Measurements from ENCODE around the gene TBRG4. TPM values are rescaled to one million over a fixed set of nuclear protein-coding genes. Genes with fewer than 3 reads are reported as not detected.

TBRG4 gene
- total and polyA plus RNA-seq, 2 donors (not counting 3 experiments of a cell fraction or from before 2014, with no cell fraction given) = 43.7 to 56.7 TPM

- H4K20me1 ChIP-seq (replicated peaks; ENCODE audit: control insufficient read depth, extremely low read depth, insufficient read depth, low read length) = no peaks in the 10 kb centered on the region
- dilution Hi-C loops (cut with MboI; ENCODE audit: extremely low pct_ligation_motif_present, low sequenced_read_pairs) = no loop called here
- H3K9me3 ChIP-seq (replicated peaks; ENCODE audit: control insufficient read depth, insufficient read depth, low read length) = no peaks in the 10 kb centered on the region
- no peak overlapping the region for H3K9ac ChIP-seq (replicated peaks; ENCODE audit: extremely low read depth, insufficient read depth, low read length)
- H3K79me2 ChIP-seq (ENCODE audit: control insufficient read depth, insufficient read depth, low read length) = no peaks in the 10 kb centered on the region
- no peak overlapping the region for H3K27ac ChIP-seq (ENCODE audit: insufficient read depth, low read depth, low read length)
- no peaks in the 10 kb centered on the region for H3K36me3 ChIP-seq (ENCODE audit: control insufficient read depth in 2 of 2, extremely low read depth in 1 of 2, insufficient read depth in 2 of 2, low read length in 2 of 2)
- H3K4me2 ChIP-seq (ENCODE audit: insufficient read depth, low read length) = no peak overlapping the region
- no peaks in the 10 kb centered on the region for H3K4me1 ChIP-seq (ENCODE audit: control insufficient read depth, extremely low read depth, insufficient read depth, low read length)
- H3K4me3 ChIP-seq (replicated peaks in 1 of 3; ENCODE audit: insufficient read depth in 1 of 3, low read depth in 1 of 3, low read length in 3 of 3) = no peak overlapping the region
- intact Hi-C loops (cut with micrococcal nuclease) = no loop called here
- ChIA-PET CTCF (interaction anchor here (1.4 kb wide), 1 partner anchor 8 kb away, joined by 3 read pairs; no protein-coding TSS in a partner anchor), POLR2A (no interaction called here)
- TF ChIP-seq EZH2 (IDR thresholded peaks at IDR 0.05; ENCODE audit: borderline replicate concordance, low read depth, low read length, severe bottlenecking) (no peak), POLR2AphosphoS5 (IDR thresholded peaks at IDR 0.05; ENCODE audit: insufficient read depth, low read depth, low read length) (no peak), CTCF (IDR thresholded peaks at IDR 0.05; ENCODE audit: extremely low read depth in 1 of 2, insufficient read depth in 1 of 2, low read depth in 1 of 2, low read length in 2 of 2) (no peak), POLR2A (IDR thresholded peaks at IDR 0.05; ENCODE audit: low read depth, low read length) (no peak), MAX (IDR thresholded peaks at IDR 0.05; ENCODE audit: insufficient read depth, insufficient read length) (no peak), JUN (IDR thresholded peaks at IDR 0.05; ENCODE audit: borderline replicate concordance, insufficient read depth, insufficient read length, low read depth) (no peak), MYC (IDR thresholded peaks at IDR 0.05; ENCODE audit: low read depth, low read length) (no peak), GATA2 (IDR thresholded peaks at IDR 0.05; ENCODE audit: insufficient read depth, insufficient read length, low read depth, low read length) (no peak), FOS (IDR thresholded peaks at IDR 0.05; ENCODE audit: borderline replicate concordance, insufficient read depth, low read length) (no peak)
- no peaks in the 10 kb centered on the region for H3K9me1 ChIP-seq (replicated peaks; ENCODE audit: control insufficient read depth, extremely low read depth, insufficient read depth, low read length)
- BruUV-seq (replicated peaks) = no TSS peak
- no peak for FAIRE-seq
- no peak for DNase-seq (ENCODE audit: low read depth, low spot score)
- peaks cover 0 to 7% of the 10 kb centered on the region in 2 experiments for H3K27me3 ChIP-seq (ENCODE audit: control insufficient read depth in 2 of 2, insufficient read depth in 2 of 2, low read length in 2 of 2)
- H2AFZ ChIP-seq (ENCODE audit: low read depth, low read length) = no peak overlapping the region
Observed at GRCh38 chr7:45143616-45144015, 32.1 kb upstream of the TBRG4 start.
